Ishikawa (cell line): ENCODE results near the gene MRGPRD.

Source experiments
- CEBPB ChIP-seq: IDR thresholded peaks from 2 replicates; pipeline ENCODE4 v1.6.1; 2012
- CREB1 ChIP-seq: IDR thresholded peaks from 2 replicates; pipeline ENCODE4 v1.6.1; 2012; ENCODE audit warnings: low read depth
- EGR1 ChIP-seq: IDR thresholded peaks from 2 replicates; pipeline ENCODE4 v1.6.1; 2012
- EP300 ChIP-seq: IDR thresholded peaks from 2 replicates; pipeline ENCODE4 v1.6.1; 2012; ENCODE audit warnings: borderline replicate concordance
- MAX ChIP-seq: IDR thresholded peaks from 2 replicates; pipeline ENCODE4 v1.6.1; 2012
- NFIC ChIP-seq: IDR thresholded peaks from 2 replicates; pipeline ENCODE4 v1.6.1; 2012
- RAD21 ChIP-seq: IDR thresholded peaks from 2 replicates; pipeline ENCODE4 v1.6.1; 2012; ENCODE audit warnings: low read depth
- REST ChIP-seq: IDR thresholded peaks from 2 replicates; pipeline ENCODE4 v1.6.1; 2012; ENCODE audit warnings: low read depth, mild to moderate bottlenecking
- TAF1 ChIP-seq: IDR thresholded peaks from 2 replicates; pipeline ENCODE4 v1.6.1; 2012; ENCODE audit warnings: low read depth, mild to moderate bottlenecking
- TCF12 ChIP-seq: IDR thresholded peaks from 2 replicates; pipeline ENCODE4 v1.6.1; 2012; ENCODE audit warnings: low read depth
- TEAD4 ChIP-seq: IDR thresholded peaks from 2 replicates; pipeline ENCODE4 v1.6.1; 2012
- USF1 ChIP-seq: IDR thresholded peaks from 2 replicates; pipeline ENCODE4 v1.6.1; 2012
- YY1 ChIP-seq: IDR thresholded peaks from 2 replicates; pipeline ENCODE4 v1.6.1; 2012; ENCODE audit warnings: low read depth
- ZBTB7A ChIP-seq: IDR thresholded peaks from 2 replicates; pipeline ENCODE4 v1.6.1; 2012; ENCODE audit warnings: low read depth

- TF ChIP-seq EP300 (no peak), YY1 (no peak), TEAD4 (no peak), CEBPB (no peak), ZBTB7A (no peak), TCF12 (no peak), RAD21 (no peak), USF1 (no peak), CREB1 (no peak), MAX (no peak), TAF1 (no peak), REST (no peak), EGR1 (no peak), NFIC (no peak)
Measured at GRCh38 chr11:68934666-68935065, 46.1 kb downstream of the MRGPRD start.
